Lung (tissue), 12 donors: Measurements from ENCODE around the gene POFUT1. TPM values are rescaled to one million over a fixed set of nuclear protein-coding genes. Genes with fewer than 3 reads are reported as not detected.

Experiments
- ATAC-seq: fragments of 200-7000 bp; cut with Tn5 transposase; one replicate; pipeline ENCODE4 v1.9.1; 2020; ENCODE audit warnings: moderate number of reproducible peaks; ENCODE audit not compliant: insufficient read depth, low FRiP score
- DNase-seq, 3 donors: peaks; one replicate each; pipeline ENCODE4 v3.0.0-alpha.2; 2013 to 2017
- H3K27ac ChIP-seq, 2 donors: one replicate each; pipeline ENCODE4 v1.5.1; 2013; ENCODE audit warnings: mild to moderate bottlenecking in 2 of 2, moderate library complexity in 2 of 2, control low read depth in 1 of 2, inconsistent platforms in 1 of 2, low read depth in 1 of 2, low read length in 1 of 2
- H3K27me3 ChIP-seq, 3 donors: one replicate each; pipeline ENCODE4 v1.5.1; 2013; ENCODE audit warnings: low read length in 2 of 3; ENCODE audit not compliant: control insufficient read depth in 3 of 3, insufficient read depth in 3 of 3
- H3K36me3 ChIP-seq, 4 donors: one replicate each; pipeline ENCODE4 v1.5.1; 2013; ENCODE audit warnings: low read length in 4 of 4, mild to moderate bottlenecking in 1 of 4, moderate library complexity in 1 of 4; ENCODE audit not compliant: control insufficient read depth in 4 of 4, insufficient read depth in 4 of 4
- H3K4me1 ChIP-seq, 5 donors: one replicate each; pipeline ENCODE4 v1.5.1; 2013; ENCODE audit warnings: low read length in 5 of 5, mild to moderate bottlenecking in 2 of 5, moderate library complexity in 1 of 5; ENCODE audit not compliant: control insufficient read depth in 5 of 5, insufficient read depth in 5 of 5
- H3K4me3 ChIP-seq: one replicate; pipeline ENCODE4 v1.5.1; 2013; ENCODE audit warnings: mild to moderate bottlenecking, control low read depth, moderate library complexity
- H3K9ac ChIP-seq, 2 donors: one replicate each; pipeline ENCODE4 v1.5.1; 2013; ENCODE audit warnings: low read length in 2 of 2, control low read depth in 1 of 2; ENCODE audit not compliant: insufficient read depth in 1 of 2
- H3K9me3 ChIP-seq, 4 donors: one replicate each; pipeline ENCODE4 v1.5.1; 2013; ENCODE audit warnings: low read length in 3 of 4, mild to moderate bottlenecking in 1 of 4, moderate library complexity in 1 of 4; ENCODE audit not compliant: control insufficient read depth in 4 of 4, insufficient read depth in 3 of 4
- WGBS, 2 donors: extraction: QIAGEN DNeasy Blood & Tissue Kit; methylation state at CpG; one replicate each; pipeline ENCODE4 v1.1.7; 2013; 5-methylcytosine and 5-hydroxymethylcytosine counted together
- polyA plus RNA-seq, 2 donors: library from polyadenylated mRNA; stranded (reverse); fragments of 200-250 nt; gene quantifications; one replicate each; pipeline ENCODE4 v1.2.1, GENCODE V29; 2013
- total RNA-seq, 2 donors: library from RNA; depleted of rRNA in 1 of 2; stranded (reverse); fragments of >200 nt in 1 of 2; gene quantifications; one replicate each; pipeline ENCODE4 v1.2.1, GENCODE V29; 2014 to 2021
- TF ChIP-seq, protein P1 (sequence below): IDR thresholded peaks from 2 replicates; pipeline ENCODE4 v1.5.1; 2012; ENCODE audit warnings: mild to moderate bottlenecking; ENCODE audit errors: control extremely low read depth, extremely low read depth
- donor health status: control.
- donor health status: control.
- donor health status: Bipolar disorder and iron deficiency.
- donor health status: healthy.
- donor health status: DM: yes; HTN: yes; CAD: no.

POFUT1 gene
- total and polyA plus RNA-seq, 4 donors = 9.0 to 37.1 (median 21.7) TPM

DNA sequence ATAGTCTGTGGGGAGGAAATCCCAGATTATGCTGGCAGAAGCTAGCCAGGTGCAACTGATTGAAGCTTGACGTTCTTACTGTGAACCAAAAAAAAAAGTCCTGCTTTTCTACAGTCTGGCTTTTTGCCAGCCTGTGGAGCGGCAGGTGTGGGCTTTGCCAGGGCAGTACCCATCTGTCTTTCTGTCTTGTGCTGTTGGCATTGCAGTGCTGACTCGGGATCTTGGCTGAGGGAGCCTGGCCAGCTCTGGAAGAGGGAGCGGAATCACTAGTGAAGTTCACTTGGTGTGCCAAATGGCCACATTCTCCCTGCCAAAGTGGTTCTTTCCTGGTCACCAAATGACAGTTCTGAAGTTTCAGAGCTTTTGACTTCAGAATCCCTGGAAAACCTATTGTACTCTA lies 74.8 kb downstream of the POFUT1 start:
- no peak for DNase-seq
- H3K27me3 ChIP-seq = no peaks in the 10 kb centered on the region
- peaks cover 7 to 13% (median 10%) of the 10 kb centered on the region in 5 donors for H3K4me1 ChIP-seq
- no peak for ATAC-seq
- TF ChIP-seq, protein P1, sequence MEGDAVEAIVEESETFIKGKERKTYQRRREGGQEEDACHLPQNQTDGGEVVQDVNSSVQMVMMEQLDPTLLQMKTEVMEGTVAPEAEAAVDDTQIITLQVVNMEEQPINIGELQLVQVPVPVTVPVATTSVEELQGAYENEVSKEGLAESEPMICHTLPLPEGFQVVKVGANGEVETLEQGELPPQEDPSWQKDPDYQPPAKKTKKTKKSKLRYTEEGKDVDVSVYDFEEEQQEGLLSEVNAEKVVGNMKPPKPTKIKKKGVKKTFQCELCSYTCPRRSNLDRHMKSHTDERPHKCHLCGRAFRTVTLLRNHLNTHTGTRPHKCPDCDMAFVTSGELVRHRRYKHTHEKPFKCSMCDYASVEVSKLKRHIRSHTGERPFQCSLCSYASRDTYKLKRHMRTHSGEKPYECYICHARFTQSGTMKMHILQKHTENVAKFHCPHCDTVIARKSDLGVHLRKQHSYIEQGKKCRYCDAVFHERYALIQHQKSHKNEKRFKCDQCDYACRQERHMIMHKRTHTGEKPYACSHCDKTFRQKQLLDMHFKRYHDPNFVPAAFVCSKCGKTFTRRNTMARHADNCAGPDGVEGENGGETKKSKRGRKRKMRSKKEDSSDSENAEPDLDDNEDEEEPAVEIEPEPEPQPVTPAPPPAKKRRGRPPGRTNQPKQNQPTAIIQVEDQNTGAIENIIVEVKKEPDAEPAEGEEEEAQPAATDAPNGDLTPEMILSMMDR = no peak
- H3K36me3 ChIP-seq = peaks cover 0 to 2% (median 1%) of the 10 kb centered on the region in 4 donors
- no peak overlapping the region for H3K4me3 ChIP-seq
- 55 to 68% methylated on average over 4 of the region's 4 CpGs for WGBS, 2 donors
- H3K9ac ChIP-seq = no peak overlapping the region
- peak overlapping the region in 1 of 2 donors; percentile 47 for H3K27ac ChIP-seq
- no peaks in the 10 kb centered on the region for H3K9me3 ChIP-seq

DNA sequence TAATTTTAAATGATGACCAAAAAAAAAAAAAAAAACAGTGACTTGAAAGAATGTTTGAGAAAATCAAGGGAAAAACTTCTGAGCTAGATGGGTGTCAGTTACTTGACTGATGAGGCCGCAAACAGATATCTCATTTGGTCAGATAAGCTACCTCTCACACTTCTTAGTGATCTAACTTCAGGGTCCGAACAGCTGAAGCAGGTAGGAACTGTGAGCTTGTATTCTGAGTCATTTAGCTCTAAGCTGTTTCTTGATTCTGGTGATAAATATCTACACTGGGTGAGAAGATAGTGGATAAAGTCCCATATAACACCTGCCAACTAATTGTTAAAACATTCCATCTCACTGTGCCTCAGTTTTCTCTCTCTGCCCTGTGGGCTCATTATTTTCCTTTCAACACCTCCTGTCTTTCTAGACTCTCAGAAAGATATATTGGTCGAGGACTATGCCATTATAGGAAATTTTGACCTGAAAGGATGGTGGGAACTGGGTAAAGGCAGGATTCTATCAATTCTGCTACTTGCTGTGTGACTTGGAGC lies 77.5 kb downstream of the POFUT1 start:
- 77 to 90% methylated on average over 3 of the region's 3 CpGs for WGBS, 2 donors
- Histone ChIP-seq H3K9ac (no peak overlapping the region), H3K27ac (peak overlapping the region in 1 of 2 donors; percentile 37), H3K4me1 (peaks cover 3 to 13% (median 5%) of the 10 kb centered on the region in 5 donors), H3K27me3 (no peaks in the 10 kb centered on the region), H3K4me3 (no peak overlapping the region), H3K36me3 (peaks cover 0 to 8% (median 1%) of the 10 kb centered on the region in 4 donors), H3K9me3 (no peaks in the 10 kb centered on the region)
- no peak for DNase-seq
- ATAC-seq = no peak
- TF ChIP-seq, protein P1 = no peak

DNA sequence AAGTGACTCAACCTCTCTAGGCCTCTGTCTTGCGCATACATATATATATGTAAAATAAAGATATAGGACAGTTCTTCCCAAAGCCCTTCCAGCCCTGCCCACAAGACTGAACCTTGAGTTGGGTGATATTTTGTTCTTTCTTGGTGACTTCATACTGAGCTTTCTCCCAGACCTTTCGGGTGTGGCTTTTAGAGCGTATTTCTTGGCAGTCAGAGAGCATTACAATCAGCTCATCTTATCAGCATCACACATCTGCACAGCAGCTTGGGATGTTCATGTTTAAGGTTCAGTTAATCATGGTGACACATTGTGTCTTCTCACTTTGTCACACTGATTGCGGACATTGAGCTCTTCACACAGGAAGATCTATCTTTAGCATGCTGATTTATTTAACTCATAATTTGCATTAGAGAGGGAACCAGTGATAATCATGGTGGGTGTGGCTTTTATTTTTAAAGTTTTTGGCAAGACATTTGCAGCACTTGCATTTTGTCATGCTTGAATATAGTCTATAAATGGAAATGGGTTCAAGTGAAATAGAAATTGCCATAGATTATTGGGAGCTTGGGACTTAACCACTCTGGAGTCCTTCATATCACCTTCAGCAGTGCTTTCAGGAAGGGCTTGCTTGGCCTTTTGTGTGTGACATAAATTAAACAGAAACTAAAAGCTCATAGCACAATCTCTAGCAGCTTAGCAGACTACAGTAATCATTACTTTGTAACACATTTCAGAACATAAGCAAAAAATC lies 78.1 kb downstream of the POFUT1 start:
- TF ChIP-seq, protein P1 = no peak
- H3K4me1 ChIP-seq = peaks cover 3 to 13% (median 5%) of the 10 kb centered on the region in 5 donors
- WGBS, 2 donors = 49 to 55% methylated on average over 4 of the region's 4 CpGs
- H3K4me3 ChIP-seq = no peak overlapping the region
- H3K9ac ChIP-seq = no peak overlapping the region
- peak in 1 of 3 donors; percentile 38 for DNase-seq
- ATAC-seq = no peak
- peak overlapping the region; percentile 11 to 37 for H3K27ac ChIP-seq
- peaks cover 0 to 8% (median under 1%) of the 10 kb centered on the region in 4 donors for H3K36me3 ChIP-seq
- H3K9me3 ChIP-seq = no peaks in the 10 kb centered on the region
- no peaks in the 10 kb centered on the region for H3K27me3 ChIP-seq
